Measurements from ENCODE around the gene GTPBP6.
A peak's percentile ranks its signal among the peaks of the same experiment; 100 is the strongest.

- TF ChIP-seq POLR2AphosphoS5 (IDR thresholded peaks at IDR 0.05) = peak; percentile 60 to 73 (median 70)
- TF ChIP-seq CTCF (IDR thresholded peaks at IDR 0.05 in 8 of 11, conservative IDR thresholded peaks at IDR 0.05 in 3 of 11) = no peak
- no peak for TF ChIP-seq POLR2A (IDR thresholded peaks at IDR 0.05)
Measured at GRCh38 chrX:274904-275475, 43.6 kb downstream of the GTPBP6 start.

Data from spleen (tissue), 7 donors.